Amygdala (tissue), 56 donors: ENCODE data around the gene ZNF143.
A peak's percentile ranks its signal among the peaks of the same experiment; 100 is the strongest.
"Not testable (repeated sequence)": the region's sequence is repeated elsewhere in the genome, so short reads cannot be mapped to it uniquely, and the experiment has no call there.

Experiments
- DNase-seq, 56 donors: peaks; one replicate each; lab custom pipeline; 2025; lab: John Stamatoyannopoulos, UW

The ZNF143 gene

GRCh38 chr11:9533736-9534473 is 73.1 kb downstream of the ZNF143 start:
- no peak for DNase-seq

- peak in 27 of 56 donors; percentile 2 to 69 (median 14) for DNase-seq
Measured at GRCh38 chr11:9535189-9535781, 74.5 kb downstream of the ZNF143 start.

GRCh38 chr11:9538548-9538947 is 77.7 kb downstream of the ZNF143 start:
- no peak for DNase-seq

GRCh38 chr11:9549216-9549615 is 88.4 kb downstream of the ZNF143 start:
- not testable (repeated sequence) for DNase-seq

- DNase-seq: no peak
Measured at GRCh38 chr11:9550191-9550628, 89.4 kb downstream of the ZNF143 start.

GRCh38 chr11:9561279-9561982 is 100.6 kb downstream of the ZNF143 start:
- DNase-seq: no peak

- no peak for DNase-seq
Measured at GRCh38 chr11:9562716-9563115, 101.9 kb downstream of the ZNF143 start.

GRCh38 chr11:9563196-9563730 is 102.5 kb downstream of the ZNF143 start:
- no peak for DNase-seq

GRCh38 chr11:9565822-9566560 is 105.2 kb downstream of the ZNF143 start:
- peak in 1 of 56 donors; percentile 24 for DNase-seq

GRCh38 chr11:9566561-9567063 is 105.8 kb downstream of the ZNF143 start:
- no peak for DNase-seq

- DNase-seq: no peak
Measured at GRCh38 chr11:9567401-9567800, 106.6 kb downstream of the ZNF143 start.

- DNase-seq: no peak
Measured at GRCh38 chr11:9568161-9568853, 107.5 kb downstream of the ZNF143 start.

- DNase-seq: no peak
Measured at GRCh38 chr11:9568854-9569587, 108.2 kb downstream of the ZNF143 start.

- no peak for DNase-seq
Measured at GRCh38 chr11:9569588-9570164, 108.9 kb downstream of the ZNF143 start.

- DNase-seq: no peak
Measured at GRCh38 chr11:9570313-9571025, 109.7 kb downstream of the ZNF143 start.

- DNase-seq: no peak
Measured at GRCh38 chr11:9571071-9571762, 110.4 kb downstream of the ZNF143 start.

- DNase-seq: no peak
Measured at GRCh38 chr11:9571763-9572115, 110.9 kb downstream of the ZNF143 start.
